ENCODE results near the gene IRX4.
"Not testable (repeated sequence)": the region's sequence is repeated elsewhere in the genome, so short reads cannot be mapped to it uniquely, and the experiment has no call there.

IRX4 gene

DNA sequence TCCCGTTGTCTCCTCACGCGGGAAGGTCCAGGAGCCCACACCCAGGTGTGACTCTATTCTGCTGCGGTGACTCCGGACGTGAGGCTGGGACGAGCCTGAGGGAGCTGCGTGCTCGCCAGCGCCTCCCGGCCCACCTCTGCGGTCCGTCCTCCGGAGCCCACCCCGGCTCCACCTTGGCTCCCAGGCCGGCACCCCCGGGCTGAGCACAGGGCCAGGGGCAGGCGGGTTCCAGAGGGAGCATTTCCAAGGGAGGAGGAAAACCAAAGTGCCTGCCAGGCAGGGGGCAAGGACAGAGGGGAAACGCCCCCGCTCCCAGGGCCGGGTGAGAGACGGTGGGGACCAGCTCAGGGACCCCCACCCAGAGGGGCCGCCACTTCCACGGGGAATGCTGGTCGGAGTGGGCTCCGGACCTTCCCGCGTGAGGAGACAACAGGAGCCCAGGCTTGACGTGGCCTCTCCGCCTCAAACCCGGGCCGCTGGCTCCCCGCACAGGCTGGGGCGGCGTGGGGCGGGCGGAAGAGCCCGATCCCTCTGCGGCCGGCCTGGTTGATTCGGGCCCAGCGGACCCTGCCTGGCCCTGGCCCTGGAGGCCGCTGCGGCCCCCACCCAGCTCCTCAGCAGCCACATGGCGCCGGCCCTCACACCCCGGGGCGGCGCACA lies 26.0 kb downstream of the IRX4 start:
- no peak for DNase-seq (ENCODE audit: low spot score)

GRCh38 chr5:1855596-1855995 lies 27.1 kb downstream of the IRX4 start:
- DNase-seq (ENCODE audit: low spot score) = no peak

- DNase-seq (ENCODE audit: low spot score) = no peak
Observed at GRCh38 chr5:1855075-1855474, 27.6 kb downstream of the IRX4 start.

DNA sequence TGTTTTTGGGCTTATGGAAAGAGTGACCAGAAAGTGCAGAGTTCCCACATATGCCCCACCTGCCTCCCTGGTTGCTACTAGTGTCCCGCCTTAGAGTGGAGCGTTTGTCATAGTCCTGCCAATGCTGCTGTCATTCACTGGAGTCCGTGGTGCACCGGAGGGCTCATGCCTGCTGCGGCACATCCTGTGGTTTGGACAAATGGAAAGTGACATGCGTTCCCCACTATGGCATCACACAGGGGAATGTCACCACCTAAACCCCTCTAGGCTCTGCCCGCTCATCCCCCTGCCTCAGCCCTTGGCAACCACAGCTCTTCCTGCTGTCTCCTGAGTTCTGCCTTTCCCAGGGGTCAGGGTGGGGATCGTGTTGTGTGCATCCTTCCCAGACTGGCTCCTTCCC lies 29.2 kb downstream of the IRX4 start:
- DNase-seq (ENCODE audit: low spot score) = no peak

GRCh38 chr5:1852324-1852947 lies 30.3 kb downstream of the IRX4 start:
- no peak for DNase-seq (ENCODE audit: low spot score)

GRCh38 chr5:1851290-1851934 lies 31.3 kb downstream of the IRX4 start:
- DNase-seq (ENCODE audit: low spot score) = no peak

DNA sequence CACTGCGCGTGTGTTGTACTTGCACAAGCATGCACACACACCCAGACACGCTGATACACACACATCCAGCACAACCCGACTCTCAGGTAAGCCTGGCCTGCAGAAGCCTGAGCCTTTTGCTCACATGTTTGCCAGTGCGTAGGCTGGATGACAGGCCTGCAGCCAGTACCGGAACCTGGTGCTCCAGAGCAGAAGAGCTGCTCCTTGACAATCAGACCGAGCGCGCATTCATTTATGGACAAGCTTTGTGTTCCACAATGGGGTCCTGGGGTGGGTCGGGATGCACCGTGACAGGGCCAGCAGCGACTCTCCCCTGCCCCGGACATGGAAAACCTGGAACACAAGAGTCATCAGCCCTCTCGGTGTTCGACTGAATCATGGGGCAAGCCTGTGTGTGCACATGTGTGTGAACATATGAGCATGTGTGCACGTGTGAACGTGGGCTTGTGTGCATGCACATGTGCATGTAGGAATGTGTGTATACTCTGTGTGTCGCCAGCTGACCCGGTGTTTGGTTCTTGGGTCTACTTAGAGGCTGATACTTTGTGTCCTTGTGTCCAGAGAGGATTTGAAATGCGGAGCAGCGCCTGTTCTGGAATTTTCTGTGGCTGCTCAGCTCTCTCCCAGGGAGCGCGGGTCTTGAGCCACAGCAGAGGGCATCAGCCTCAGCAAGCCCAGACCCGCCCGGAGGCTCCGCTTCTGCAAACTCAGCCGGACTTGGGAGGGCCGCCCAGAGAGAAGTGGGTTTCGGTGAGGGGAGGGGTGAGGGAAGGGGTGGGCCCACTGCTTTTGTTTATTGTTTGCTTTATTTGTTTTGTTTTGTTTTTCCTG lies 32.2 kb downstream of the IRX4 start:
- no peak for DNase-seq (ENCODE audit: low spot score)

DNA sequence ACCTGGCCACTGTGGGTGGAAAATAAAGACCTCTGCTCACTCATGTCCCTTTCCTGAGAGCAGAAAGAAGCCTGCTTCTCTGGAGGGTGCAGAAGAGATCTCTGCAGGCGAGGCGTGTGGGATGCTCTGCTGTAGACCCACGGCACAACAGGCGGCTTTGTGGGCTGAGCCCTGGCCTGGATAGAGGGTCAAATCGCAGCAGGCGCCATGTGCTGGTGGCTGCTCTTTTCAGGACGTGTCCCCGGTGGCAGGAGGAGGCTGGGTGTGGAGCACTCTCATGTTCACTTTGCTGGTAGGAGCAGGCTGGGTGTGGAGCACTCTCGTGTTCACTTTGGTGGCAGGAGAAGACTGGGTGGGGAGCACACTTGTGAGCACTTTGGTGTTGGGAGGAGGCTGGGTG lies 35.1 kb downstream of the IRX4 start:
- no peak for DNase-seq (ENCODE audit: low spot score)

- DNase-seq (ENCODE audit: low spot score) = no peak
Observed at GRCh38 chr5:1847056-1847455, 35.7 kb downstream of the IRX4 start.

GRCh38 chr5:1846583-1846982 lies 36.1 kb downstream of the IRX4 start:
- no peak for DNase-seq (ENCODE audit: low spot score)

DNA sequence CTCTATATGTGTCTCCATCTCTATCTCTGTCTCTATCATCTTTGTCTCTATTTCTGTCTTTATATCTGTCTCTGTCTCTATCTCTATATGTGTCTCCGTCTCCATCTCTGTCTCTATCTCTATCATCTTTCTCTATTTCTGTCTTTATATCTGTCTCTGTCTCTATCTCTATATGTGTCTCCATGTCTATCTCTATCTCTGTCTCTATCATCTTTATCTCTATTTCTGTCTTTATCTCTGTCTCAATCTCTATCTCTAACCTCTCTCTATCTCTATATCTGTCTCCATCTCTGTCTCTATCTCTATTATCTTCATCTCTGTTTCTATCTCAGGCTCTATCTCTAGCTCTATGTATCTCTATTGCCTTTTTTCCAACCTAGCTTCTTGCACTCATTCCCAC lies 37.0 kb downstream of the IRX4 start:
- DNase-seq (ENCODE audit: low spot score) = no peak

DNA sequence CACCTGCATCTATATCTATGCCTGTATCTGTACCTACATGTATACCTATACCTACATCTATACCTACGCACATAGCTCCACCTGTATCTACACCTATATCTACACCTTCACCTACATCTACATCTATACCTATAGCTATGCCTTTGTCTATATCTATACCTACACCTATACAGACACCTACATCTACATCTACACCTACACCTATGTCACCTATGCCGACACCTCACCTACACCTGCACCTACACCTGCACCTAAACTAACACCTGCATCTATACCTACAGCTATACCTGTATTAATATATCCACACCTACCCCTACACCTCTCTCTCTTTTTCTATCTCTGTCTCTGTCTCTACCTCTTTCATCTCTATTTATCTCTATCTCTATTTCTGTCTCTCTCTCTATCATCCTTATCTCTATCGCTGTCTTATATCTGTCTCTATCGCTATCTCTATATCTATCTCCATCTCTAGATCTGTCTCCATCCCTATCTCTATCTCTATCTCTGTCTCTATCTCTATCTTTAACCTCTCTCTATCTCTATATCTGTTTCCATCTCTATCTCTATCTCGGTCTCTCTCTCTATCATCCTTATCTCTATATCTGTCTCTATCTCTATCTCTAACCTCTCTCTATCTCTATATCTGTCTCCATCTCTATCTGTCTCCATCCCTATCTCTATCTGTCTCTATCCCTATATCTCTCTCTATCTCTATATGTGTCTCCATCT lies 37.9 kb downstream of the IRX4 start:
- no peak for DNase-seq (ENCODE audit: low spot score)

- not testable (repeated sequence) for DNase-seq (ENCODE audit: low spot score)
Observed at GRCh38 chr5:1843761-1844160, 39.0 kb downstream of the IRX4 start.

GRCh38 chr5:1842004-1842819 lies 40.5 kb downstream of the IRX4 start:
- DNase-seq (ENCODE audit: low spot score) = no peak

- no peak for DNase-seq (ENCODE audit: low spot score)
Observed at GRCh38 chr5:1840741-1841521, 41.8 kb downstream of the IRX4 start.

- DNase-seq (ENCODE audit: low spot score) = no peak
Observed at GRCh38 chr5:1840071-1840547, 42.6 kb downstream of the IRX4 start.

DNA sequence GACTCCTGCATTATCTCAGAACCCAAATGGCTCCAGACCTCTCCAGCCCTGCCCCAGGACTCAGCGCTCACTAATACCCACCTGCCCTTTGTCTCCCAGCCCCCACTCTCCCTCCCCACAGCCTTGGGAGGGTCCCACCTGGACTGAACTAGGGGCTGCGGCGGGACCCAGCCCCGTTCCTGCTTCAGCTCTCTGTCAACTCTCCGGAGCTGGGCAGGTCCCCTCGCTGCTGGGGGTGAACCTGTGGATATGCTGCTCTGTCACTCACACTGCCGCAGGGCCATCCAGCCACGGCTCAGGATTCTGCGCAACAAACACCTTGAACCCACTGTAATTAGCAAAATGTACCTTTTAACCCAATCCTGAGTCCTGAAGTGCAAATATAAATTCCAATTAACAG lies 44.7 kb downstream of the IRX4 start:
- DNase-seq (ENCODE audit: low spot score) = no peak

DNA sequence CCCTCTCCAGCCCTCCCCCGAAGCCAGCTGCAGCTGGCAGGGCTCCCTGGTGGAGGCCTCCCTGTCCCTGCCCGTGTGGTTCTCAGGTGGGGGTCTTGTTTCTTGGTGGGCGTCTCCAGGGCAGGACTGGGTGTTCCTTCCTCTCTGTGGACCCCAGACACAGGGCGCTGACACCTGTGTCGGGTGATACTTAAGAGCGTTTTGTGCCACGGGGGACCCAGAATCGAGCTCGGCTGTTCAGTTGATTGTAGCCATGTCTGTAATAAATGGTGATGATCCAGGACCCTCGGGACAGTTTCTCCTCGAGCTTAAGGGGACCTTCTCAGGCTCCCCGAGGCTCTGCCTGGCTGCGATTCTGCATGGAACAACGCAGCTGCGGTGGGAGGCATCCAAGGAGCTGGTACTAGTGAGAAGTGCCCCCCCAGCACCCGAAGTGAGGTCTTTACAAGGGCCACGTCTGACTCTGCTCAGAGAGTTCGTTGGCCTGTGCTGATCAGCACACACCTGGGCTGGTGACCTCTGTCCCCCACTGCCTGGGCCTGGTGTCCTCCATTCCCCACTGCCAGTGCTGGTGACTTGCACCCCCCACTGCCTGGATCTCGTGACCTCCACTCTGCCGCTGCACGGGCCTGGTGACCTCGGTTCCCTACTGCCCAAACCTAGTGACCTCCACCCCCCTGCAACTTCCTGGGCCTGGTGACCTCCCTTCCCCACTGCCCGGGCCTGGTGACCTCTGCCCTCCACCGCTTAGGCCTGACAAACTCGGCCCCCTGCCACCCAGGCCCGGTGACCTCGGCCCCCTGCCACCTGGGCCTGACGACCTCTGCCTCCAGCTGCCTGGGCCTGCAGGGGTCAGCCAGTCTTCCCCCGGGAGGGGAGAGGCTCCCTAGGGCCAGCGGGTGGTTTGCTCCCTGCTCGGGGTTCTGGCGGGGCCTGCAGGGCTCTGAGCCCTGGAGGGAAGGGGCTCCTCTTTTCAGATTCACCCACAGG lies 45.5 kb downstream of the IRX4 start:
- DNase-seq (ENCODE audit: low spot score) = no peak

Measured in left forelimb (tissue), 1 donor.